GM18507 (cell line): ENCODE results near the gene GGCT.

ENCODE experiments used
- DNase-seq: peaks from one replicate; pipeline ENCODE4 v3.0.0; 2011; ENCODE audit warnings: low read depth; ENCODE audit not compliant: insufficient read length; ENCODE audit errors: extremely low spot score
- FAIRE-seq: peaks from 2 replicates; lab custom pipeline; 2011; peaks lifted over from hg19 to GRCh38; lab: Jason Lieb, UNC

GGCT gene

GRCh38 chr7:30467271-30467670, 37.4 kb downstream of the GGCT start:
- FAIRE-seq = no peak
- no peak for DNase-seq

GRCh38 chr7:30466266-30466665, 38.4 kb downstream of the GGCT start:
- DNase-seq (no peak), FAIRE-seq (no peak)

- DNase-seq = no peak
- FAIRE-seq = no peak
These were observed 38.8 kb downstream of the GGCT start for GRCh38 chr7:30465811-30466180.

- no peak for FAIRE-seq
- no peak for DNase-seq
These were observed 39.4 kb downstream of the GGCT start for GRCh38 chr7:30465046-30465810.

GRCh38 chr7:30464231-30464671, 40.4 kb downstream of the GGCT start:
- FAIRE-seq (peak; percentile 71), DNase-seq (no peak)

GRCh38 chr7:30463405-30464145, 41.1 kb downstream of the GGCT start:
- FAIRE-seq (peak; percentile 72), DNase-seq (peak; percentile 40)

- no peak for FAIRE-seq
- no peak for DNase-seq
These were observed 42.5 kb downstream of the GGCT start for GRCh38 chr7:30462179-30462578.

GRCh38 chr7:30460246-30460633, 44.4 kb downstream of the GGCT start:
- DNase-seq = no peak

GRCh38 chr7:30459591-30460245, 44.9 kb downstream of the GGCT start:
- no peak for DNase-seq
- FAIRE-seq = no peak

More at GRCh38 chr7:30460246-30460633, 44.4 kb downstream of the GGCT start:
- FAIRE-seq = no peak

- FAIRE-seq = no peak
These were observed 46.3 kb downstream of the GGCT start for GRCh38 chr7:30458311-30458710.

GRCh38 chr7:30453921-30454320, 50.7 kb downstream of the GGCT start:
- FAIRE-seq = no peak
- no peak for DNase-seq

More at GRCh38 chr7:30458311-30458710, 46.3 kb downstream of the GGCT start:
- no peak for DNase-seq

GRCh38 chr7:30453016-30453415, 51.6 kb downstream of the GGCT start:
- FAIRE-seq (no peak), DNase-seq (no peak)

GRCh38 chr7:30452280-30452930, 52.2 kb downstream of the GGCT start:
- FAIRE-seq (no peak), DNase-seq (no peak)

- DNase-seq (no peak), FAIRE-seq (no peak)
These were observed 52.9 kb downstream of the GGCT start for GRCh38 chr7:30451539-30452279.

GRCh38 chr7:30450983-30451497, 53.6 kb downstream of the GGCT start:
- FAIRE-seq (no peak), DNase-seq (no peak)

GRCh38 chr7:30450240-30450982, 54.2 kb downstream of the GGCT start:
- no peak for DNase-seq
- FAIRE-seq = no peak

- DNase-seq (no peak), FAIRE-seq (no peak)
These were observed 56.0 kb downstream of the GGCT start for GRCh38 chr7:30448461-30449189.

GRCh38 chr7:30447466-30447865, 57.2 kb downstream of the GGCT start:
- DNase-seq (no peak), FAIRE-seq (no peak)
